ENCODE data around the gene HOXC12. TPM values are rescaled to one million over a fixed set of nuclear protein-coding genes. Genes with fewer than 3 reads are reported as not detected.

The HOXC12 gene
- total RNA-seq, 4 donors from 2014 or later: not detected

GRCh38 chr12:53941187-53941586 lies 13.5 kb upstream of the HOXC12 start:
- Histone ChIP-seq H3K27me3 (peaks cover 95 to 100% (median 98%) of the 10 kb centered on the region in 3 donors), H3K36me3 (no peaks in the 10 kb centered on the region), H3K4me3 (no peak overlapping the region), H3K4me1 (peaks cover 0 to 8% of the 10 kb centered on the region in 2 donors), H3K27ac (no peak overlapping the region), H3K9me3 (no peaks in the 10 kb centered on the region)
- no peak for ATAC-seq
- DNase-seq: no peak
- no peak for TF ChIP-seq POLR2A (IDR thresholded peaks at IDR 0.05)
- TF ChIP-seq CTCF (IDR thresholded peaks at IDR 0.05 in 4 of 5, conservative IDR thresholded peaks at IDR 0.05 in 1 of 5): no peak
- intact Hi-C loops (cut with DNase I; ENCODE audit: low total_unique reads) (loop anchor here (10.0 kb wide), 1 partner anchor 146 kb away; no protein-coding TSS in a partner anchor), in situ Hi-C loops (cut with MboI; ENCODE audit: low sequenced_read_pairs in 4 of 4) (no loop called here)

- DNase-seq: no peak
- intact Hi-C loops (cut with DNase I; ENCODE audit: low total_unique reads) (loop anchor here (10.0 kb wide), 1 partner anchor 147 kb away; no protein-coding TSS in a partner anchor), in situ Hi-C loops (cut with MboI; ENCODE audit: low sequenced_read_pairs in 4 of 4) (no loop called here)
- H3K27ac ChIP-seq: no peak overlapping the region
- no peak overlapping the region for H3K4me3 ChIP-seq
- peaks cover 0 to 8% of the 10 kb centered on the region in 2 donors for H3K4me1 ChIP-seq
- H3K27me3 ChIP-seq: peaks cover 94 to 100% (median 96%) of the 10 kb centered on the region in 3 donors
- no peaks in the 10 kb centered on the region for H3K36me3 ChIP-seq
- ATAC-seq: no peak
- TF ChIP-seq POLR2A (IDR thresholded peaks at IDR 0.05): no peak
- no peaks in the 10 kb centered on the region for H3K9me3 ChIP-seq
These were observed 13.0 kb upstream of the HOXC12 start for GRCh38 chr12:53941750-53942149.

GRCh38 chr12:53942467-53942997 lies 12.2 kb upstream of the HOXC12 start:
- intact Hi-C loops (cut with DNase I; ENCODE audit: low total_unique reads): loop anchor here (10.0 kb wide), 1 partner anchor 148 kb away; no protein-coding TSS in a partner anchor
- Histone ChIP-seq H3K27me3 (peaks cover 86 to 99% (median 89%) of the 10 kb centered on the region in 3 donors), H3K27ac (no peak overlapping the region), H3K9me3 (no peaks in the 10 kb centered on the region), H3K4me1 (peaks cover 0 to 8% of the 10 kb centered on the region in 2 donors), H3K36me3 (no peaks in the 10 kb centered on the region), H3K4me3 (no peak overlapping the region)
- DNase-seq (no peak), ATAC-seq (no peak)
- TF ChIP-seq CTCF (IDR thresholded peaks at IDR 0.05 in 4 of 5, conservative IDR thresholded peaks at IDR 0.05 in 1 of 5) (no peak), POLR2A (IDR thresholded peaks at IDR 0.05) (no peak)
- in situ Hi-C loops (cut with MboI; ENCODE audit: low sequenced_read_pairs in 4 of 4): no loop called here

GRCh38 chr12:53944209-53944608 lies 10.5 kb upstream of the HOXC12 start:
- Histone ChIP-seq H3K9me3 (no peaks in the 10 kb centered on the region), H3K4me3 (no peak overlapping the region), H3K4me1 (no peaks in the 10 kb centered on the region), H3K36me3 (no peaks in the 10 kb centered on the region), H3K27ac (no peak overlapping the region), H3K27me3 (peaks cover 71 to 82% (median 73%) of the 10 kb centered on the region in 3 donors)
- DNase-seq (no peak), ATAC-seq (no peak)
- in situ Hi-C loops (cut with MboI; ENCODE audit: low sequenced_read_pairs in 4 of 4) (no loop called here), intact Hi-C loops (cut with DNase I; ENCODE audit: low total_unique reads) (loop anchor here (10.0 kb wide), 1 partner anchor 149 kb away; no protein-coding TSS in a partner anchor)
- TF ChIP-seq POLR2A (IDR thresholded peaks at IDR 0.05) (no peak), CTCF (IDR thresholded peaks at IDR 0.05 in 4 of 5, conservative IDR thresholded peaks at IDR 0.05 in 1 of 5) (no peak)

GRCh38 chr12:53944907-53945847 lies 9.5 kb upstream of the HOXC12 start:
- peaks cover 70 to 82% (median 71%) of the 10 kb centered on the region in 3 donors for H3K27me3 ChIP-seq

More at GRCh38 chr12:53944907-53945847, 9.5 kb upstream of the HOXC12 start:
- no peak overlapping the region for H3K4me3 ChIP-seq
- ATAC-seq: no peak
- in situ Hi-C loops (cut with MboI; ENCODE audit: low sequenced_read_pairs in 4 of 4) (no loop called here), intact Hi-C loops (cut with DNase I; ENCODE audit: low total_unique reads) (loop anchor here (10.0 kb wide), 1 partner anchor 150 kb away; no protein-coding TSS in a partner anchor)
- H3K9me3 ChIP-seq: no peaks in the 10 kb centered on the region
- no peaks in the 10 kb centered on the region for H3K36me3 ChIP-seq
- no peaks in the 10 kb centered on the region for H3K4me1 ChIP-seq
- TF ChIP-seq POLR2A (IDR thresholded peaks at IDR 0.05) (no peak), CTCF (IDR thresholded peaks at IDR 0.05 in 4 of 5, conservative IDR thresholded peaks at IDR 0.05 in 1 of 5) (no peak)
- H3K27ac ChIP-seq: no peak overlapping the region
- DNase-seq: no peak

All from gastrocnemius medialis (tissue), 4 donors.